Prostate gland (tissue), 2 donors: ENCODE results near the gene KCNJ13. TPM values are rescaled to one million over a fixed set of nuclear protein-coding genes. Genes with fewer than 3 reads are reported as not detected.

Experiments used
- DNase-seq: peaks from one replicate; pipeline ENCODE4 v3.0.0-alpha.2; 2019; ENCODE audit warnings: low spot score
- H3K27ac ChIP-seq, 2 donors: fragments of 200-600 bp; sonication (generic); 2 replicates each; pipeline ENCODE4 v1.5.1; 2017 to 2019
- H3K27me3 ChIP-seq: fragments of 200-600 bp; sonication (generic); replicated peaks from 2 replicates; pipeline ENCODE4 v1.5.1; 2019; ENCODE audit not compliant: insufficient read depth
- H3K36me3 ChIP-seq, 2 donors: fragments of 200-600 bp; sonication (generic); 1 replicate in 1 of 2; 2 replicates in 1 of 2; pipeline versions ENCODE4 v1.5.1 to v1.8.1; 2017 to 2019
- H3K4me1 ChIP-seq: fragments of 200-600 bp; sonication (generic); replicated peaks from 2 replicates; pipeline ENCODE4 v1.5.1; 2019
- H3K4me3 ChIP-seq, 2 donors: fragments of 200-600 bp; sonication (generic); 2 replicates each; pipeline ENCODE4 v1.5.1; 2017 to 2019
- H3K9me3 ChIP-seq: fragments of 200-600 bp; sonication (generic); 2 replicates; pipeline ENCODE4 v1.5.1; 2017
- CTCF ChIP-seq, 4 experiments: fragments of 200-600 bp in 2 of 4; fragments of 450-650 bp in 2 of 4; sonication (generic) in 2 of 4; IDR thresholded peaks; 1 replicate in 3 of 4; 2 replicates in 1 of 4; pipeline ENCODE4 v1.5.1; 2016 to 2019; ENCODE audit warnings: antibody characterized with exemption in 4 of 4, mild to moderate bottlenecking in 2 of 4, moderate library complexity in 2 of 4
- POLR2A ChIP-seq: fragments of 450-650 bp; IDR thresholded peaks from one replicate; pipeline ENCODE4 v1.6.1; 2016; ENCODE audit warnings: antibody characterized with exemption, mild to moderate bottlenecking
- POLR2AphosphoS5 ChIP-seq: sonication (generic); formaldehyde crosslinking; IDR thresholded peaks from one replicate; pipeline ENCODE4 v1.6.1; 2017; ENCODE audit warnings: antibody characterized with exemption
- WGBS: methylation state at CpG from one replicate; pipeline ENCODE4 v1.1.5; 2018; 5-methylcytosine and 5-hydroxymethylcytosine counted together
- intact Hi-C: fragments of 100-400 bp; cut with DNase I; formaldehyde crosslinking; loops from one replicate; pipeline ENCODE4 v1.14.2; 2022
- total RNA-seq, 2 donors: library from RNA; depleted of rRNA; stranded (reverse); fragments of >200 nt; gene quantifications; one replicate each; pipeline ENCODE4 v1.1.0, GENCODE V29; 2016

Gene KCNJ13
- total RNA-seq, 2 donors from 2014 or later, result 0.32 to 3.5 TPM

GRCh38 chr2:232744963-232745362 is 31.4 kb downstream of the KCNJ13 start:
- TF ChIP-seq POLR2A (no peak), POLR2AphosphoS5 (peak; percentile 39), CTCF (IDR thresholded peaks at IDR 0.05) (no peak)
- Histone ChIP-seq H3K4me1 (no peaks in the 10 kb centered on the region), H3K27me3 (no peaks in the 10 kb centered on the region), H3K4me3 (no peak overlapping the region), H3K9me3 (no peaks in the 10 kb centered on the region), H3K27ac (no peak overlapping the region), H3K36me3 (peaks cover 0 to 2% of the 10 kb centered on the region in 2 donors)
- DNase-seq, result no peak
- intact Hi-C loops, result no loop called here
- 32% methylated on average over 1 of the region's 1 CpG for WGBS

GRCh38 chr2:232741972-232742371 is 34.4 kb downstream of the KCNJ13 start:
- no peak for TF ChIP-seq POLR2AphosphoS5
- no peak for TF ChIP-seq POLR2A
- whole genome bisulfite sequencing, result 85% methylated on average over 3 of the region's 3 CpGs
- H3K27me3 ChIP-seq, result no peaks in the 10 kb centered on the region
- H3K4me3 ChIP-seq, result no peak overlapping the region
- H3K9me3 ChIP-seq, result no peaks in the 10 kb centered on the region
- intact Hi-C loops, result no loop called here
- H3K36me3 ChIP-seq, result no peaks in the 10 kb centered on the region
- H3K4me1 ChIP-seq, result no peaks in the 10 kb centered on the region
- no peak for DNase-seq
- H3K27ac ChIP-seq, result no peak overlapping the region

- intact Hi-C loops, result no loop called here
- no peak for TF ChIP-seq POLR2A
- TF ChIP-seq POLR2AphosphoS5, result no peak
- TF ChIP-seq CTCF (IDR thresholded peaks at IDR 0.05), result no peak
Observed at GRCh38 chr2:232741294-232741693, 35.1 kb downstream of the KCNJ13 start.

GRCh38 chr2:232731470-232731869 is 44.9 kb downstream of the KCNJ13 start:
- no peaks in the 10 kb centered on the region for H3K4me1 ChIP-seq
- no peak for TF ChIP-seq CTCF (IDR thresholded peaks at IDR 0.05)
- no peak for TF ChIP-seq POLR2AphosphoS5
- no peak for TF ChIP-seq POLR2A
- 57% methylated on average over 2 of the region's 2 CpGs for WGBS
- no peaks in the 10 kb centered on the region for H3K27me3 ChIP-seq
- no peak overlapping the region for H3K27ac ChIP-seq
- no peak overlapping the region for H3K4me3 ChIP-seq
- no peaks in the 10 kb centered on the region for H3K9me3 ChIP-seq
- intact Hi-C loops, result no loop called here
- H3K36me3 ChIP-seq, result peaks cover 0 to 7% of the 10 kb centered on the region in 2 donors
- DNase-seq, result no peak

More at GRCh38 chr2:232741294-232741693, 35.1 kb downstream of the KCNJ13 start:
- H3K27me3 ChIP-seq, result no peaks in the 10 kb centered on the region
- H3K27ac ChIP-seq, result no peak overlapping the region
- WGBS, result 92% methylated on average over 4 of the region's 4 CpGs
- no peak for DNase-seq
- H3K9me3 ChIP-seq, result no peaks in the 10 kb centered on the region
- no peaks in the 10 kb centered on the region for H3K36me3 ChIP-seq
- no peaks in the 10 kb centered on the region for H3K4me1 ChIP-seq
- no peak overlapping the region for H3K4me3 ChIP-seq

- TF ChIP-seq POLR2AphosphoS5 (no peak), CTCF (IDR thresholded peaks at IDR 0.05) (no peak), POLR2A (no peak)
- 97% methylated on average over 3 of the region's 3 CpGs for WGBS
- Histone ChIP-seq H3K36me3 (peaks cover 0 to 7% of the 10 kb centered on the region in 2 donors), H3K9me3 (no peaks in the 10 kb centered on the region), H3K27me3 (no peaks in the 10 kb centered on the region), H3K4me3 (no peak overlapping the region), H3K27ac (no peak overlapping the region), H3K4me1 (no peaks in the 10 kb centered on the region)
- intact Hi-C loops, result no loop called here
- no peak for DNase-seq
Observed at GRCh38 chr2:232728785-232729184, 47.6 kb downstream of the KCNJ13 start.
